Activated CD4-positive, alpha-beta T cell treated with anti-CD3 and anti-CD28 coated beads, Interleukin-2, amount 50 U/mL, for 1 hour (primary cell): ENCODE measurements around the gene EDIL3.
"Not testable (repeated sequence)": the region's sequence is repeated elsewhere in the genome, so short reads cannot be mapped to it uniquely, and the experiment has no call there.

Source experiments
- DNase-seq: peaks from one replicate; pipeline ENCODE4 v3.0.0-alpha.2; 2020

The EDIL3 gene

GRCh38 chr5:84378420-84378819, 6.3 kb downstream of the EDIL3 start:
- no peak for DNase-seq

GRCh38 chr5:84376346-84376745, 8.3 kb downstream of the EDIL3 start:
- DNase-seq = no peak

GRCh38 chr5:84374568-84374967, 10.1 kb downstream of the EDIL3 start:
- DNase-seq = no peak

- DNase-seq = no peak
Observed at GRCh38 chr5:84373506-84373905, 11.2 kb downstream of the EDIL3 start.

GRCh38 chr5:84372066-84372695, 12.5 kb downstream of the EDIL3 start:
- DNase-seq = no peak

- no peak for DNase-seq
Observed at GRCh38 chr5:84370176-84370575, 14.5 kb downstream of the EDIL3 start.

GRCh38 chr5:84364043-84364442, 20.6 kb downstream of the EDIL3 start:
- DNase-seq = no peak

- no peak for DNase-seq
Observed at GRCh38 chr5:84362061-84362720, 22.5 kb downstream of the EDIL3 start.

- DNase-seq = no peak
Observed at GRCh38 chr5:84361572-84361971, 23.1 kb downstream of the EDIL3 start.

GRCh38 chr5:84360056-84360455, 24.6 kb downstream of the EDIL3 start:
- no peak for DNase-seq

- DNase-seq = no peak
Observed at GRCh38 chr5:84354101-84354500, 30.6 kb downstream of the EDIL3 start.

- DNase-seq = no peak
Observed at GRCh38 chr5:84344788-84345187, 39.9 kb downstream of the EDIL3 start.

- no peak for DNase-seq
Observed at GRCh38 chr5:84343171-84343570, 41.5 kb downstream of the EDIL3 start.

- no peak for DNase-seq
Observed at GRCh38 chr5:84332106-84332505, 52.6 kb downstream of the EDIL3 start.

GRCh38 chr5:84327591-84327990, 57.1 kb downstream of the EDIL3 start:
- DNase-seq = no peak

- DNase-seq = no peak
Observed at GRCh38 chr5:84322646-84323045, 62.0 kb downstream of the EDIL3 start.

GRCh38 chr5:84317826-84318225, 66.9 kb downstream of the EDIL3 start:
- not testable (repeated sequence) for DNase-seq

GRCh38 chr5:84312280-84312679, 72.4 kb downstream of the EDIL3 start:
- DNase-seq = not testable (repeated sequence)

- not testable (repeated sequence) for DNase-seq
Observed at GRCh38 chr5:84309850-84310249, 74.8 kb downstream of the EDIL3 start.

- no peak for DNase-seq
Observed at GRCh38 chr5:84306601-84307000, 78.1 kb downstream of the EDIL3 start.

GRCh38 chr5:84304599-84304998, 80.1 kb downstream of the EDIL3 start:
- no peak for DNase-seq

GRCh38 chr5:84303315-84303714, 81.4 kb downstream of the EDIL3 start:
- no peak for DNase-seq

- no peak for DNase-seq
Observed at GRCh38 chr5:84301535-84301934, 83.1 kb downstream of the EDIL3 start.

- DNase-seq = no peak
Observed at GRCh38 chr5:84299959-84300358, 84.7 kb downstream of the EDIL3 start.

GRCh38 chr5:84298628-84299027, 86.1 kb downstream of the EDIL3 start:
- DNase-seq = no peak
